Measurements from ENCODE around the gene AATF.

DNA sequence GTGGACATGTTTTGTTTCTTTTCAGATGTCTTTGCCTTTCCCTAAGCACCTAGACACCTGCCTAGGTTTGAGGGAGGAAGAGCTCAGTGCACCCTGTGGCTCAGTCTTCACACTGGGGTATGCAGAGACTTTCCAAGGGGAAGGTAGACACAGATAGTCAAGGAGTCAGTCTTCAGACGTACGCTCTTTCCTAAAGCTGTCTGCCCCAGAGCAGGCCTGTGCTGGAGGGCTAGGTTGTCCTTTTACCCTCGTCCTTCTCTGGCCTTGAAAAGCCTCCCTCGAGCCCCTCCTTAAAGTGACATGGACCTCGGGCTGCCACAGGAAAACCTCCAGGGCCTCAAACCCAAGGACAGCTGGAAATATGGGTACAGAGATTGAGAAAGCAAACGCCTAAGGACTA, 103.7 kb downstream of the AATF start:
- TF ChIP-seq, protein P1, sequence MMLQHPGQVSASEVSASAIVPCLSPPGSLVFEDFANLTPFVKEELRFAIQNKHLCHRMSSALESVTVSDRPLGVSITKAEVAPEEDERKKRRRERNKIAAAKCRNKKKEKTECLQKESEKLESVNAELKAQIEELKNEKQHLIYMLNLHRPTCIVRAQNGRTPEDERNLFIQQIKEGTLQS (CRISPR knock-in tag; conservative IDR thresholded peaks at IDR 0.05): no peak
- TF ChIP-seq, protein P2, sequence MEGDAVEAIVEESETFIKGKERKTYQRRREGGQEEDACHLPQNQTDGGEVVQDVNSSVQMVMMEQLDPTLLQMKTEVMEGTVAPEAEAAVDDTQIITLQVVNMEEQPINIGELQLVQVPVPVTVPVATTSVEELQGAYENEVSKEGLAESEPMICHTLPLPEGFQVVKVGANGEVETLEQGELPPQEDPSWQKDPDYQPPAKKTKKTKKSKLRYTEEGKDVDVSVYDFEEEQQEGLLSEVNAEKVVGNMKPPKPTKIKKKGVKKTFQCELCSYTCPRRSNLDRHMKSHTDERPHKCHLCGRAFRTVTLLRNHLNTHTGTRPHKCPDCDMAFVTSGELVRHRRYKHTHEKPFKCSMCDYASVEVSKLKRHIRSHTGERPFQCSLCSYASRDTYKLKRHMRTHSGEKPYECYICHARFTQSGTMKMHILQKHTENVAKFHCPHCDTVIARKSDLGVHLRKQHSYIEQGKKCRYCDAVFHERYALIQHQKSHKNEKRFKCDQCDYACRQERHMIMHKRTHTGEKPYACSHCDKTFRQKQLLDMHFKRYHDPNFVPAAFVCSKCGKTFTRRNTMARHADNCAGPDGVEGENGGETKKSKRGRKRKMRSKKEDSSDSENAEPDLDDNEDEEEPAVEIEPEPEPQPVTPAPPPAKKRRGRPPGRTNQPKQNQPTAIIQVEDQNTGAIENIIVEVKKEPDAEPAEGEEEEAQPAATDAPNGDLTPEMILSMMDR (IDR thresholded peaks at IDR 0.05): no peak
- no peak for TF ChIP-seq NFYB (CRISPR knock-in tag; conservative IDR thresholded peaks at IDR 0.05; ENCODE audit: low read depth)
- TF ChIP-seq ZNF121 (CRISPR knock-in tag; IDR thresholded peaks at IDR 0.05): no peak
- no peak for TF ChIP-seq HMGXB4 (CRISPR knock-in tag; IDR thresholded peaks at IDR 0.05)
- TF ChIP-seq, protein P3, sequence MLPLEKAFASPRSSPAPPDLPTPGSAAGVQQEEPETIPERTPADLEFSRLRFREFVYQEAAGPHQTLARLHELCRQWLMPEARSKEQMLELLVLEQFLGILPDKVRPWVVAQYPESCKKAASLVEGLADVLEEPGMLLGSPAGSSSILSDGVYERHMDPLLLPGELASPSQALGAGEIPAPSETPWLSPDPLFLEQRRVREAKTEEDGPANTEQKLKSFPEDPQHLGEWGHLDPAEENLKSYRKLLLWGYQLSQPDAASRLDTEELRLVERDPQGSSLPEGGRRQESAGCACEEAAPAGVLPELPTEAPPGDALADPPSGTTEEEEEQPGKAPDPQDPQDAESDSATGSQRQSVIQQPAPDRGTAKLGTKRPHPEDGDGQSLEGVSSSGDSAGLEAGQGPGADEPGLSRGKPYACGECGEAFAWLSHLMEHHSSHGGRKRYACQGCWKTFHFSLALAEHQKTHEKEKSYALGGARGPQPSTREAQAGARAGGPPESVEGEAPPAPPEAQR (CRISPR knock-in tag; IDR thresholded peaks at IDR 0.05): no peak
- TF ChIP-seq ATF6 (CRISPR knock-in tag; IDR thresholded peaks at IDR 0.05): no peak
- no peak for TF ChIP-seq NR2C2 (CRISPR knock-in tag; IDR thresholded peaks at IDR 0.05)

Data from WTC11 (cell line).